HG03064 (cell line): ENCODE data around the gene UGDH.

ENCODE experiments used
- ATAC-seq: cut with Tn5 transposase; IDR thresholded peaks from one replicate; pipeline ENCODE4 v1.9.1; 2021; ENCODE audit warnings: low read depth; ENCODE audit not compliant: unreplicated experiment

UGDH gene

DNA sequence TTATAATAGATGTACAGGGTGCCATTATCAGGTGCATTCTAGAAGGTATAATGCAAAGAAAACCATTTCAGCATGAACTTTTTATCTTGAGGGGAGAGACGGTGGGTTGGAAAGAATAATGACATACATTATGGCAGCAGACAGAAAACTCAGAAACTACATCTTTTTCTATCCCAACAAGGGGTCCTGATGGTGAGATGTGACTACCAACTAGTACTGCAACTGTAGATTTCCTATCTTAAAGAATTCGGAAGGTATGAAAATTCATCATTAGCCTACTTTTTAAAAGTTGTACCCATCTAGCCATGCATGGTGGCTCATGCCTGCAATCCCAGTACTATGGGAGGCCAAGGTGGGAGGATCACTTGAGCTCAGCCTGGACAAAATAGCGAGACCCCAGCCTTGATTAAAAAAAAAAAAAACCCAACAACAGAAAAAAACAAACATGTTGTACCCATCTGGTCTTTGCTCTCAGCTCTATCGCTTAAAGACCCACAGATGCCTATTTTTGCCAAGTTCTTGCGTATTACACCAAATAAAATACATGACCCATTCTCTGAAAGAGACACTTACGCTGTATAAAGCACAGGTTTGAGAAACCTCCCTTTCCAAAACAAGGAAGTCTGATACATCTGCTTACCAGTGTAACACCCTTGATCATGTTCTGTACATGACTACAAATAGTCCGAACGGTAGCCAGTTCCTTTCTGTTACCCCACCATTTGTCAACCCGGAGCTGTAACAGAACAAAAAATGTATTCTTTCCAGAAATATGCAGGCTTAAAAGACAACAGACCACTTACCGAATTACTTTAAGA is 70.1 kb downstream of the UGDH start:
- ATAC-seq, result no peak

DNA sequence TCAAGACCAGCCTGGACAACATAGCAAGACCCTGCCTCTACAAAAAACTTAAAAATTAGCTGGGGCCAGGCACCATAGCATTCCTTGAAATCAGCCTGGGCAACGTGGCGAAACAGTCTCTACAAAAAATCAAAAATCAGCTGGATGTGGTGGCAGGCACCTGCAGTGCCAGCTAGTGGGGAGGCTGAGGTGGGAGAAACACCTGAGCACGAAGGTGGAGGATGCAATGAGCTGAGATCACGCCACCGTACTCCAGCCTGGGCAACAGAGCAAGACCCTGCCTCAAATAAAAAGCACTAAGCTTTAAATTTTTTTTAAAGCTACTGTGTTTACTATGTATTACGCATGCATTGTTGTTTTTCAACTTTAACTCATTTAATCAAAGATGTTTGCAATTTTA is 71.8 kb downstream of the UGDH start:
- no peak for ATAC-seq

DNA sequence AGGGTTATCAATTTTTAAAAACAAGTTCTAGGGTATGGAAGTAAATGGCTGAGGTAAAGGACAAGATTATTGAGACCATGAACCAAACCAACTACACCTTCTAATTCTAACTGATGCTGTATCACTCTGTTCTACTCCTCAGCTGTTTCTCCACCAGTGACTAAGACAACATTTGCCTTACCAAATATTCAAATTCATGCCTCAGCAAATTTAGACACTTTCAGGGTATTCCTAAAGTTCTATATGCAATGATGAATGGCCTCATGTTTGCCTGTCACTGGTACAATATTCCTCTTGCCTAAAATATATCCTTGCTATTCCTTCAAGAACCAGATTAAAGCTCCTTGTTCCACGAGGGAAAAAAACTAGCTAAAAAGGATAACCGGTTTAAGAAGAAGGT is 73.5 kb downstream of the UGDH start:
- no peak for ATAC-seq

DNA sequence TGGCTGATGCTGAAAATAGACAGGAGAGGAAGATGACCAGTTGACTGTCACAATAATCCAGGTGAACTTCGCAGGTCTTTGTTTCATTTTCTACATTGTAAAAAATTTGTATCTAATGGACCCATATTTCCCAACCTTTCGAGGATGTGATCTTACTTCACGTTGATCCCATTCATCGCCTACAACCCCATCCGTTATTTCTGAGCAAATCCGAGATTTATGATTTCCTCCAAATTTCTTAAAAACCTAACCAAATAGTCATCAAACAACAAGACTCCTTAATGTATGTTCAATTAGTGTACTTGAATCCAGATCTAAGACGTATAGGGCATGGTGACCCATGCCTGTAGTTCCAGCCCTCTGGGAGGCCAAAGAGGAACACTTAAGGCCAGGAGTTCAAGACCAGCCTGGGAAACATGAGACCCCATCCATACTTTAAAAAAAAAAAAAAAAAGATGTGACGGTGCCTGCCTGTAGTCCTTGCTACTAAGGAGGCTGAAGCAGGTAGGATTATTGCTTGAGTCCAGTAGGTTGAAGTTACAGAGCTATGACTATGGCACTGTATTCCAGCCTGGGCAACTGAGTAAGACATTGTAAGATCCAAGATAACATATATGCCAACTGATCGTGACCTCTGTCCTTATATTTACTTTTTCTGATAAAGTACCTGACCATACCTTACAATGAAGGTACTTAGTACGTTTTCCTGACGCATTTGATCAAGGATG is 74.2 kb downstream of the UGDH start:
- no peak for ATAC-seq

DNA sequence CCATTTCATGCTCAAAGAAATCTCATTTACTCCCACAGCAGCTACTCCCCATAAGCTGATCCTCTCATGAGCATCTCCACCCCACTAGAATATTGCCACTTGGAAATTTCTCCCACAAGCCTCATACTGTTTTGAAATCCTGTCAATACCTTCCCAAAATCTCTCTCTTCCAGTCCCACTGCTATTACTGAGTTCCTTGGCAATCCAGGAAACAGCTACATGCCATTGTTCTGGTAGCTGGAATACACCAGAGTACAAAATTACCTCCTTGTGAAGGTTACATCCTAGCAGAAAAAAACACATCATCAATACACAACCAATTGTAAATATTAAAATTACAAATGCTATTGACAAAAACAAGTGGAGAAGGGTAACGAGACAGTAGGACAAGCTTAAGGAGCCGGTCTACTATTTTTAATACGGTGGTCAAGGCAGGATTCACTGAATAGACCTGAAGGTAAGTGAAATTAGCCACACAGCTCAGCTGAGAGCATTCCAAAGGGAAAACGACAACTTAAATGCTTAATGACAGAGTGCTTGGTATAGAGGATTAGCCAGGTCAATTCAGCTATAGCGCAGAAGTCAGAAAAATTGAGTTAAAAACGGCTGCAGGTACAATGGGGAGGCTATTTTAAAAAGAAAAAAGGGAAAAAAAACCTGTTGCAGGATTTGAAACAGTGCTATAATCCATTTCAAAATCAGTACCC is 74.9 kb downstream of the UGDH start:
- no peak for ATAC-seq

DNA sequence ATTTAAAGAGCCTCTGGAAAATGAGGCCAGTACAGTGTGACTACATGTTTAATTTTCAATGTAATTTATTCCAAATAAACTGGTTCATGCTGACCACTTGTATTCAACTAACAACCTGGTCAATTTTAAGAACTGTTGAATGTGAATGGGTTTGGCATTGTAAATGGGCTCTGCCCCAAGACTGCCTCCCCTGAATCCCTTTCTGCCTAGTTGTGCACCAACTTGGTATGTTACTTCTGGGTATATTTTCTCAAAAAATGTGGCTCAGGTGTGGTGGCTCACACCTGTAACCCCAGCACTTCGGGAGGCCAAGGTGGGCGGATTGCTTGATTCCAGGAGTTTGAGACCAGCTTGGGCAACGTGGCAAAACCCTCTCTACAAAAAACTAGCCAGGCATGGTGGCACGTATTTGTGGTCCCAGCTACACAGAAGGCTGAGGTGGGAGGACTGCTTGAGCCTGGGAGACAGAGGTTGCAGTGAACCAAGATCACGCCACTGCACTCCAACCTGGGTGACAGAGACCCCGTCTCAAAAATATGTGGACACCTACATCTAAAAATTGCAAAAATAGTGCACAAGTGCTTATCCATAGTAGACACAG is 75.7 kb downstream of the UGDH start:
- ATAC-seq, result no peak

DNA sequence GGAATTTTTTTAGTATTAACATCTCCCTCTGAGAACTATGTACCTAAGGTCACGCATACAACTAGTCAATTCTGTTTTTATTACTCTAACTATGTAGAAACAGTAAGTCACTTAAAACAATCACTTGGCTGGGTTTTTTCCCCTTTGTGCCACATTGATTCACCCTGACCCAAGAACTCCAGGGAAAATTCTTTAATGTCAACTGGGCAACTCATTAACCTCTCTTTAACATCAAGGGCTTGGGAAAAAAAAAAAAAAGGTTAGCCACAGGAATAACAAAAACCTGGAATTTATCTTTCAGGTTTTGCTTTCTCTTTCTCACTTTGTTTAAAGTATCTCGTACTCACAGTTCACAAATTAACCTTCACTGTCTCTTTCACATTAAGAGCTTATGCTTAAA is 76.6 kb downstream of the UGDH start:
- no peak for ATAC-seq
